DND-41 (cell line): ENCODE data around the gene FREY1.

Experiments
- ATAC-seq: fragments of 200-7000 bp; cut with Tn5 transposase; 3 replicates; pipeline ENCODE4 v1.9.1; 2021; ENCODE audit warnings: low read depth; ENCODE audit not compliant: insufficient read depth
- DNase-seq: peaks from one replicate; pipeline ENCODE4 v3.0.0-alpha.2; 2020
- H2AFZ ChIP-seq: 2 replicates; pipeline ENCODE4 v1.6.0; 2012; ENCODE audit warnings: low read depth, low read length
- H3K27ac ChIP-seq: 2 replicates; pipeline ENCODE4 v1.5.1; 2012; ENCODE audit warnings: low read length, inconsistent platforms
- H3K27me3 ChIP-seq: fragments of 200-600 bp; sonication (generic); 2 replicates; pipeline ENCODE4 v1.6.0; 2012; ENCODE audit warnings: low read length, mild to moderate bottlenecking, inconsistent platforms; ENCODE audit not compliant: insufficient read depth, poor library complexity
- H3K36me3 ChIP-seq: 2 replicates; pipeline ENCODE4 v1.5.1; 2012; ENCODE audit warnings: low read length, inconsistent platforms; ENCODE audit not compliant: insufficient read depth
- H3K4me1 ChIP-seq: 2 replicates; pipeline ENCODE4 v1.5.1; 2012; ENCODE audit warnings: mild to moderate bottlenecking, low read length; ENCODE audit not compliant: insufficient read depth
- H3K4me2 ChIP-seq: 2 replicates; pipeline ENCODE4 v1.6.0; 2012; ENCODE audit warnings: mild to moderate bottlenecking, moderate library complexity, low read length, inconsistent platforms; ENCODE audit not compliant: insufficient read depth
- H3K4me3 ChIP-seq, 2 experiments: fragments of 200-600 bp in 1 of 2; shearing (Covaris generic) in 1 of 2; 2 replicates each; pipeline ENCODE4 v1.5.1; 2012 to 2016; ENCODE audit warnings: inconsistent platforms in 2 of 2, low read length in 2 of 2, mild to moderate bottlenecking in 2 of 2, low read depth in 1 of 2, moderate library complexity in 1 of 2
- H3K79me2 ChIP-seq: 2 replicates; pipeline ENCODE4 v1.6.0; 2012; ENCODE audit warnings: low read length, inconsistent platforms; ENCODE audit not compliant: insufficient read depth
- H3K9ac ChIP-seq: 2 replicates; pipeline ENCODE4 v1.6.0; 2012; ENCODE audit warnings: low read depth, mild to moderate bottlenecking, inconsistent platforms, low read length, moderate library complexity
- H3K9me3 ChIP-seq: 2 replicates; pipeline ENCODE4 v1.5.1; 2012; ENCODE audit warnings: low read length, moderate library complexity, mild to moderate bottlenecking, inconsistent platforms; ENCODE audit not compliant: insufficient read depth, severe bottlenecking
- H4K20me1 ChIP-seq: 2 replicates; pipeline ENCODE4 v1.6.0; 2012; ENCODE audit warnings: low read length; ENCODE audit not compliant: insufficient read depth
- EZH2 ChIP-seq: IDR thresholded peaks from 3 replicates; pipeline ENCODE4 v1.6.1; 2012; ENCODE audit warnings: borderline replicate concordance, low read depth, mild to moderate bottlenecking, moderate library complexity, low read length, inconsistent platforms; ENCODE audit not compliant: severe bottlenecking
- TF ChIP-seq, protein P1 (sequence below): IDR thresholded peaks from 2 replicates; pipeline ENCODE4 v1.5.1; 2012; ENCODE audit warnings: borderline replicate concordance, low read length, moderate library complexity, mild to moderate bottlenecking; ENCODE audit not compliant: poor library complexity, severe bottlenecking; ENCODE audit errors: extremely low read depth

The FREY1 gene

DNA sequence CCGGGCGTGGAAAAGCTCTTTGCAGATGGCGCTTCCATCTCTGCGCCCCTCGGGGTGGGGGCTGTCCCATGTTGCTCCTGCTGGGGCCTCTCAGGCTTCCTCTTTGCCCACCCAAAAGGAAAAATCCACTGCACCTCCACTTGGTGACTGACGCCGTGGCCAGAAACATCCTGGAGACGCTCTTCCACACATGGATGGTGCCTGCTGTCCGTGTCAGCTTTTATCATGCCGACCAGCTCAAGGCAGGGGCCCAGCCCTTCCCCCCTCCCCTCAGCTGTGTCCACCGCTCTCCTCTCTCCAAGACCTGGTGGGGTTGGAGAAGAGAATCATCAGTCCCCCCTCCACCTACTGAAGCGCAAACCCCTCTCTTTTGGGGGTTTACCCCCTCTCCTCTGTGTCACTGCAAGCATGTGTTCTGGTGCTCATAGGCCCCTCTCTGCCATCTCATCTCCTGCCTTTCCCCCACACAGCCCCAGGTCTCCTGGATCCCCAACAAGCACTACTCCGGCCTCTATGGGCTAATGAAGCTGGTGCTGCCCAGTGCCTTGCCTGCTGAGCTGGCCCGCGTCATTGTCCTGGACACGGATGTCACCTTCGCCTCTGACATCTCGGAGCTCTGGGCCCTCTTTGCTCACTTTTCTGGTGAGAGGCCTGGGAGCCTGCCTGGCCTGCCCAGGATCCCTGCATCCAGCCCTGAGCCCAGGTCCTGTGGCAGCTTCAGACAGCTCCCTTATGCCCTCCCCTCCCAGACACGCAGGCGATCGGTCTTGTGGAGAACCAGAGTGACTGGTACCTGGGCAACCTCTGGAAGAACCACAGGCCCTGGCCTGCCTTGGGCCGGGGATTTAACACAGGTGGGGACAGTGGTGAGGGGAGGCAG lies 17.2 kb upstream of the FREY1 start:
- Histone ChIP-seq H3K79me2 (no peaks in the 10 kb centered on the region), H3K4me3 (no peak overlapping the region), H3K4me2 (no peak overlapping the region), H3K27ac (no peak overlapping the region), H3K27me3 (no peaks in the 10 kb centered on the region), H3K9me3 (no peaks in the 10 kb centered on the region), H3K36me3 (no peaks in the 10 kb centered on the region), H4K20me1 (no peaks in the 10 kb centered on the region), H3K9ac (no peak overlapping the region), H2AFZ (no peak overlapping the region), H3K4me1 (peaks cover 2% of the 10 kb centered on the region)
- DNase-seq, result no peak
- no peak for ATAC-seq
- no peak for TF ChIP-seq EZH2
- TF ChIP-seq, protein P1, sequence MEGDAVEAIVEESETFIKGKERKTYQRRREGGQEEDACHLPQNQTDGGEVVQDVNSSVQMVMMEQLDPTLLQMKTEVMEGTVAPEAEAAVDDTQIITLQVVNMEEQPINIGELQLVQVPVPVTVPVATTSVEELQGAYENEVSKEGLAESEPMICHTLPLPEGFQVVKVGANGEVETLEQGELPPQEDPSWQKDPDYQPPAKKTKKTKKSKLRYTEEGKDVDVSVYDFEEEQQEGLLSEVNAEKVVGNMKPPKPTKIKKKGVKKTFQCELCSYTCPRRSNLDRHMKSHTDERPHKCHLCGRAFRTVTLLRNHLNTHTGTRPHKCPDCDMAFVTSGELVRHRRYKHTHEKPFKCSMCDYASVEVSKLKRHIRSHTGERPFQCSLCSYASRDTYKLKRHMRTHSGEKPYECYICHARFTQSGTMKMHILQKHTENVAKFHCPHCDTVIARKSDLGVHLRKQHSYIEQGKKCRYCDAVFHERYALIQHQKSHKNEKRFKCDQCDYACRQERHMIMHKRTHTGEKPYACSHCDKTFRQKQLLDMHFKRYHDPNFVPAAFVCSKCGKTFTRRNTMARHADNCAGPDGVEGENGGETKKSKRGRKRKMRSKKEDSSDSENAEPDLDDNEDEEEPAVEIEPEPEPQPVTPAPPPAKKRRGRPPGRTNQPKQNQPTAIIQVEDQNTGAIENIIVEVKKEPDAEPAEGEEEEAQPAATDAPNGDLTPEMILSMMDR, result no peak

DNA sequence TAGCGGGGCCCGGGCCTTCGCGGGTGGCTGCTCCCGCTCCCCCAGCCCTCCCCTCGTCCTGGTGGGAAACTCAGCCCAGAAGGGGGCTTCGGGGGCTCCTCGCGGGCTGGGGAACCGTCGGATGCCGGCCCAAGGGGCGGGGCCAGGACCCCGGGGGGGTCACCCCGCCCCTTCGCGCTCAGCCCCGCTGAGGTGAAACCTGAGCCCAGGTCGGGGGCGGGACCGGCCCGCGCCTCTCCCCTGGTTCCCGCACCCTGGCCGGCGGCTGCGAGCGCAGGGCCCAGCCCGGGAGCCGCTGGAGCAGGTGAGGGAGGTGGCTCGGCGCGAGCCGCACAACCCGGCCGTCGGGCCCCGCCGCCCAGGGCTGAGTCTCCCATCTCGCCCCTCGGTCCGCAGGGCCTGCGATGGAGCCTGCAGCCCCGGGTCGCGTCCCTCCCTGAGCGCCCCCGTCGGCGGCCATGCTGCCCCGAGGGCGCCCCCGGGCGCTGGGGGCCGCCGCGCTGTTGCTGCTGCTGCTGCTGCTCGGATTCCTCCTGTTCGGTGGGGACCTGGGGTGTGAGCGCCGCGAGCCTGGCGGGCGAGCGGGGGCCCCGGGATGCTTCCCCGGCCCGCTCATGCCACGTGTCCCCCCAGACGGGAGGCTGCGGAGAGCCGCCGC lies 15.5 kb upstream of the FREY1 start, which contains the start of gene LARGE2:
LARGE2 (plus strand) TSS at position 232 of the 658 bp plus-strand sequence; CDS start at position 459, 227 bp downstream.
- no peak for DNase-seq
- no peak for TF ChIP-seq EZH2
- TF ChIP-seq, protein P1, result no peak
- H3K36me3 ChIP-seq, result no peaks in the 10 kb centered on the region; the same call in 1 of the 2 replicates
- H3K4me1 ChIP-seq, result peaks cover 12% of the 10 kb centered on the region
- ATAC-seq, result no peak
- H3K79me2 ChIP-seq, result peaks cover under 1% of the 10 kb centered on the region
- H3K9me3 ChIP-seq, result no peaks in the 10 kb centered on the region
- no peak within 1 kb of the TSS for H2AFZ ChIP-seq
- H3K27ac ChIP-seq, result no peak within 1 kb of the TSS
- no peak within 1 kb of the TSS for H3K9ac ChIP-seq
- no peak within 1 kb of the TSS for H3K4me3 ChIP-seq
- no peak within 1 kb of the TSS for H3K4me2 ChIP-seq
- no peaks in the 10 kb centered on the region for H3K27me3 ChIP-seq
- H4K20me1 ChIP-seq, result no peaks in the 10 kb centered on the region

DNA sequence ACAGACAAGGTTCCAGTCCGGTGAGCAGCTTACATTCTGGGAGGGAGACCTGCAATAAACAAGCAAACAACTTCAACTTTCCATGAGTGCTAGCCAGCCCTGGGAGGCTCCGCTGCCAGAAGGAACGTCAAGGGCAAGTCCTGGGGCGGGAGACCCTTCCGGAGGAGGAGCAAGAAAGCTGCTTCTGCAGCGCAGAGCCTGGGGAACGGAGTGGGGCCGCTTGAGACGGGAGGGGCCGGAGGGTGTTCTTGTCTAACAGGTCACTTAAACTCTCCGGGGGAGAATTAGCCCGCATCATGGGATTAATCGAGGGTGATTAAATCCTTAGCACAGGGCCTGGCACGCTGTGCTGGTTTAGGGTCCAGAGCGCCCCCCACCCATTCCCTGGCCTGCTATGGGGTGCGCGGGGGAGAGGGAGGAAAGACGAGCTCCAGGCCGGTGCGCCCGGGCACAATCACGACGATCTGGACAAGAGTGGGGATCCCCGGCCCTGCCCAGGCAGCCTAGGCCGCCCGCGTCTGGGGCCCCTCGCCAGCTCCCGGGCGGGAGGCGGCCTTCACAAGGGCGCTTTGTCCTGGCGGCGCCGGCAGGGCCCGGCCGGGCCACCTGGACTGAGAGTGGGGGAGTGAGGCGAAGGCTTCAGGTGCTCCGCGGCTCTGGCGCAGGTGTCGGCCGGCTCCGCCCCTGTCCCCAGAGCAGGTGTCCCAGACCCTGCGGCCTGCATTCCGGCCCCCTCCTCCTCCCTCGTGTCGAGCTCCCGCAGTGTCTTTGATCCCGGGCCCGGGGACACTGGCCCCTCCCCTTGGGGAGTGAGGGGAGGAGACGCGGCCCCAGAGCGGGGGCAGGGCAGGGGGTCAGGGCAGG lies 14.7 kb upstream of the FREY1 start:
- H3K4me2 ChIP-seq, result no peak overlapping the region
- H3K79me2 ChIP-seq, result peaks cover 8% of the 10 kb centered on the region
- H3K27me3 ChIP-seq, result no peaks in the 10 kb centered on the region
- H3K4me1 ChIP-seq, result peaks cover 18% of the 10 kb centered on the region
- no peak for ATAC-seq
- no peaks in the 10 kb centered on the region; the same call in 1 of the 2 replicates for H4K20me1 ChIP-seq
- no peak overlapping the region for H2AFZ ChIP-seq
- no peak for TF ChIP-seq EZH2
- H3K4me3 ChIP-seq, result no peak overlapping the region
- no peaks in the 10 kb centered on the region for H3K9me3 ChIP-seq
- H3K36me3 ChIP-seq, result no peaks in the 10 kb centered on the region; the same call in 1 of the 2 replicates
- DNase-seq, result no peak
- no peak overlapping the region for H3K27ac ChIP-seq
- no peak overlapping the region for H3K9ac ChIP-seq
